Breast epithelium (tissue), 3 donors: ENCODE results near the gene GREB1L.

Experiments used
- POLR2A ChIP-seq: fragments of 450-650 bp; IDR thresholded peaks from one replicate; pipeline ENCODE4 v1.6.1; 2016; ENCODE audit warnings: antibody characterized with exemption, mild to moderate bottlenecking, moderate library complexity
- POLR2AphosphoS5 ChIP-seq, 3 donors: sonication (generic); formaldehyde crosslinking; IDR thresholded peaks; one replicate each; pipeline ENCODE4 v1.6.1; 2017; ENCODE audit warnings: antibody characterized with exemption in 3 of 3
- TF ChIP-seq, protein P1 (sequence below), 3 donors: fragments of 450-650 bp; IDR thresholded peaks; one replicate each; pipeline ENCODE4 v1.5.1; 2016 to 2017; ENCODE audit warnings: antibody characterized with exemption in 3 of 3, mild to moderate bottlenecking in 3 of 3, moderate library complexity in 3 of 3

DNA sequence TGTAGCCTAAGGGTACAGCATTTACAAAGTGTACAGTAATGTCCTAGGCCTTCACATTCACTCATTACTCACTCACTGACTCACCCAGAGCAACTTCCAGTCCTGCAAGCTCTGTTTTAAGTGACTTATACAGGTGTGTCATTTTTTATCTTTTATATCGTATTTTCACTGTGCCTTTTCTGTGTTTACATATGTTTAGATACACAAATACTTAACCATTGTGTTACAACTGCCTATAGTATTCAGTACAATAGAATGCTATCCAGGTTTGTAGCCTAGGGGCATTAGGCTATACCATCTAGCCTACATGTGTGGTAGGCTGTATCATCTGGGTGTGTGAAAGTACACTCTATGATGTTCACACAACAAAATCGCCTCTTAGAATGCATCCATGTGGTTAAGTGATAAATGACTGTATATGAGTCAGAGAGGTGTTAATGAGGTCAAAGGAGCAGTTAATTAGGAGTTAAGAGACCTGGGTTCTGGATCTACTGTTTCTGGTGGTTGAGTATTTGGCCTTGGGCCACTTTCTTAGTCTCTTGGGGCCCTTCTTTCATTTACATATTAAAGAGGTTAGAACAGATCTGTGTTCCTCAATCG is 149.1 kb downstream of the GREB1L start:
- TF ChIP-seq, protein P1, sequence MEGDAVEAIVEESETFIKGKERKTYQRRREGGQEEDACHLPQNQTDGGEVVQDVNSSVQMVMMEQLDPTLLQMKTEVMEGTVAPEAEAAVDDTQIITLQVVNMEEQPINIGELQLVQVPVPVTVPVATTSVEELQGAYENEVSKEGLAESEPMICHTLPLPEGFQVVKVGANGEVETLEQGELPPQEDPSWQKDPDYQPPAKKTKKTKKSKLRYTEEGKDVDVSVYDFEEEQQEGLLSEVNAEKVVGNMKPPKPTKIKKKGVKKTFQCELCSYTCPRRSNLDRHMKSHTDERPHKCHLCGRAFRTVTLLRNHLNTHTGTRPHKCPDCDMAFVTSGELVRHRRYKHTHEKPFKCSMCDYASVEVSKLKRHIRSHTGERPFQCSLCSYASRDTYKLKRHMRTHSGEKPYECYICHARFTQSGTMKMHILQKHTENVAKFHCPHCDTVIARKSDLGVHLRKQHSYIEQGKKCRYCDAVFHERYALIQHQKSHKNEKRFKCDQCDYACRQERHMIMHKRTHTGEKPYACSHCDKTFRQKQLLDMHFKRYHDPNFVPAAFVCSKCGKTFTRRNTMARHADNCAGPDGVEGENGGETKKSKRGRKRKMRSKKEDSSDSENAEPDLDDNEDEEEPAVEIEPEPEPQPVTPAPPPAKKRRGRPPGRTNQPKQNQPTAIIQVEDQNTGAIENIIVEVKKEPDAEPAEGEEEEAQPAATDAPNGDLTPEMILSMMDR (IDR thresholded peaks at IDR 0.05): no peak
- no peak for TF ChIP-seq POLR2AphosphoS5 (IDR thresholded peaks at IDR 0.05)
- no peak for TF ChIP-seq POLR2A
